Measurements from ENCODE around the gene FOXP1. TPM values are rescaled to one million over a fixed set of nuclear protein-coding genes. Genes with fewer than 3 reads are reported as not detected.

Gene FOXP1
- total RNA-seq, 1 experiment from 2014 or later = 2.9 TPM

DNA sequence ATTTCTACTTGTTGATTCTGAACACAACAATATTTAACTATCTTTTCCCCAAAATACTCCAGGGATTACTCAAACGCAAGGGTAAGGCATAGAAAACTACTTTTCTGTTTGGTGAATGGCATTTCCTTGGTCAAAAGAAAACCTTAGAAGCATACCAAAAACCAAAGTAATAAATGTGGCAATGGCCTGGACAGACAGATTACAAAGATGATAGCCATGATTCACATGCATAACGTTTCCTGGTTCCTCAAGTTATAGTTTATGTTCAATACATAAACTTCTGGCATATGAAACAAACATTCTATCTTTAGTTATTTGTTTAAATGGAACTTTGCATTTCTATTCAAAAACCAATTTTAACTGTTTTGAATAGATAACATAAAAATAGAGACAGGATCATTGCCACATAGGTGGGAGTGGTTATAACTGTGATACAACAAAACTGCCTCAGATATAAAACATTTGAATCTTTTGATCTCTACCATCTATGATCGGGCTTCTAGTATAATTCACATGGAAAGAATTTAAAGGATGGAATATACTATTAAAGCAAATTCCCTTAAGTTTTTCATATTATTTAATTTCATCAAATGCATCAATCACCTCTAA is 32.1 kb downstream of the FOXP1 start:
- in situ Hi-C loops (cut with HindIII; ENCODE audit: low pct_unique_long_range_greater_than_20kb, low sequenced_read_pairs) = no loop called here
- no peak overlapping the region for H3K4me3 ChIP-seq (ENCODE audit: low read depth in 2 of 2, low read length in 2 of 2)
- H3K36me3 ChIP-seq (ENCODE audit: control insufficient read depth, insufficient read depth, low read length) = no peaks in the 10 kb centered on the region
- no TSS peak for BruUV-seq (replicated peaks)
- ChIA-PET POLR2A (no interaction called here), CTCF (no interaction called here)
- no peak for ATAC-seq
- no peak for DNase-seq (ENCODE audit: low read depth, low spot score)
- H3K27me3 ChIP-seq (ENCODE audit: control insufficient read depth, insufficient read depth, low read length) = no peaks in the 10 kb centered on the region; the same call in 1 of the 2 replicates
- TF ChIP-seq SIN3A (IDR thresholded peaks at IDR 0.05; ENCODE audit: borderline replicate concordance, insufficient read depth, low read depth, low read length) = no peak
- TF ChIP-seq, protein P1, sequence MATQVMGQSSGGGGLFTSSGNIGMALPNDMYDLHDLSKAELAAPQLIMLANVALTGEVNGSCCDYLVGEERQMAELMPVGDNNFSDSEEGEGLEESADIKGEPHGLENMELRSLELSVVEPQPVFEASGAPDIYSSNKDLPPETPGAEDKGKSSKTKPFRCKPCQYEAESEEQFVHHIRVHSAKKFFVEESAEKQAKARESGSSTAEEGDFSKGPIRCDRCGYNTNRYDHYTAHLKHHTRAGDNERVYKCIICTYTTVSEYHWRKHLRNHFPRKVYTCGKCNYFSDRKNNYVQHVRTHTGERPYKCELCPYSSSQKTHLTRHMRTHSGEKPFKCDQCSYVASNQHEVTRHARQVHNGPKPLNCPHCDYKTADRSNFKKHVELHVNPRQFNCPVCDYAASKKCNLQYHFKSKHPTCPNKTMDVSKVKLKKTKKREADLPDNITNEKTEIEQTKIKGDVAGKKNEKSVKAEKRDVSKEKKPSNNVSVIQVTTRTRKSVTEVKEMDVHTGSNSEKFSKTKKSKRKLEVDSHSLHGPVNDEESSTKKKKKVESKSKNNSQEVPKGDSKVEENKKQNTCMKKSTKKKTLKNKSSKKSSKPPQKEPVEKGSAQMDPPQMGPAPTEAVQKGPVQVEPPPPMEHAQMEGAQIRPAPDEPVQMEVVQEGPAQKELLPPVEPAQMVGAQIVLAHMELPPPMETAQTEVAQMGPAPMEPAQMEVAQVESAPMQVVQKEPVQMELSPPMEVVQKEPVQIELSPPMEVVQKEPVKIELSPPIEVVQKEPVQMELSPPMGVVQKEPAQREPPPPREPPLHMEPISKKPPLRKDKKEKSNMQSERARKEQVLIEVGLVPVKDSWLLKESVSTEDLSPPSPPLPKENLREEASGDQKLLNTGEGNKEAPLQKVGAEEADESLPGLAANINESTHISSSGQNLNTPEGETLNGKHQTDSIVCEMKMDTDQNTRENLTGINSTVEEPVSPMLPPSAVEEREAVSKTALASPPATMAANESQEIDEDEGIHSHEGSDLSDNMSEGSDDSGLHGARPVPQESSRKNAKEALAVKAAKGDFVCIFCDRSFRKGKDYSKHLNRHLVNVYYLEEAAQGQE (IDR thresholded peaks at IDR 0.05; ENCODE audit: insufficient read depth in 1 of 2, low read depth in 2 of 2, low read length in 1 of 2) = no peak
- TF ChIP-seq CTCF (IDR thresholded peaks at IDR 0.05) = no peak
- TF ChIP-seq TCF7L2 (IDR thresholded peaks at IDR 0.05; ENCODE audit: low read depth, low read length) = no peak
- TF ChIP-seq POLR2AphosphoS5 (IDR thresholded peaks at IDR 0.05; ENCODE audit: low read depth, low read length) = no peak
- no peaks in the 10 kb centered on the region for H3K4me1 ChIP-seq (ENCODE audit: control insufficient read depth, insufficient read depth, low read length)
- H3K9me3 ChIP-seq (ENCODE audit: control insufficient read depth, insufficient read depth, low read depth, low read length) = no peaks in the 10 kb centered on the region
- no peak overlapping the region for H3K27ac ChIP-seq (ENCODE audit: low read length)
- intact Hi-C loops (cut with micrococcal nuclease; ENCODE audit: unreplicated experiment) = no loop called here

DNA sequence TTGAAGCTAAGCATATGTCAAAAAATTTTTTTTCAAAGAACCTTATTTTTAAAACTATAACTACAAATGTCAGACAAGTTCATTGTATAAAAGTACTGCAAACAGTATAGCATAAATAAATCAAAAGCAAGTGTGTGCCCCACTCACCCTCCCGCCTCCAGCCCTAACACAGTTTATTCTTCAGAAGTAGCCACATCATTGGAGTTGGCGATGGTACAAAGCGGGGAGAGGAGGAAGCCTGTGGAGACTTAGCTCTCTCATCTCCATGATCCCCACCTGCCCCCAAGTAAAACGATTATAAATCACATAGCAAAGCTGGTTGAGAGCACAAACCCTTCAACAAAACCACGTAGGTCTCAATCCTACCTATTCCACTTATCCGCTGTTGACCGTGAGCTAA is 33.6 kb downstream of the FOXP1 start:
- no peak for ATAC-seq
- TF ChIP-seq SIN3A (IDR thresholded peaks at IDR 0.05; ENCODE audit: borderline replicate concordance, insufficient read depth, low read depth, low read length) (no peak), TCF7L2 (IDR thresholded peaks at IDR 0.05; ENCODE audit: low read depth, low read length) (no peak), CTCF (IDR thresholded peaks at IDR 0.05) (no peak), POLR2AphosphoS5 (IDR thresholded peaks at IDR 0.05; ENCODE audit: low read depth, low read length) (no peak)
- TF ChIP-seq, protein P1 (IDR thresholded peaks at IDR 0.05; ENCODE audit: insufficient read depth in 1 of 2, low read depth in 2 of 2, low read length in 1 of 2) = no peak
- intact Hi-C loops (cut with micrococcal nuclease; ENCODE audit: unreplicated experiment) (no loop called here), in situ Hi-C loops (cut with HindIII; ENCODE audit: low pct_unique_long_range_greater_than_20kb, low sequenced_read_pairs) (no loop called here)
- Histone ChIP-seq H3K36me3 (ENCODE audit: control insufficient read depth, insufficient read depth, low read length) (no peaks in the 10 kb centered on the region), H3K27me3 (ENCODE audit: control insufficient read depth, insufficient read depth, low read length) (no peaks in the 10 kb centered on the region), H3K27ac (ENCODE audit: low read length) (no peak overlapping the region), H3K9me3 (ENCODE audit: control insufficient read depth, insufficient read depth, low read depth, low read length) (no peaks in the 10 kb centered on the region), H3K4me1 (ENCODE audit: control insufficient read depth, insufficient read depth, low read length) (no peaks in the 10 kb centered on the region), H3K4me3 (ENCODE audit: low read depth in 2 of 2, low read length in 2 of 2) (no peak overlapping the region)
- no TSS peak for BruUV-seq (replicated peaks)
- ChIA-PET POLR2A (no interaction called here), CTCF (no interaction called here)
- no peak for DNase-seq (ENCODE audit: low read depth, low spot score)

Data from Panc1 (cell line).